Heart left ventricle (tissue), 13 donors: ENCODE data around the gene PCDH15.

Source experiments
- POLR2A ChIP-seq, 2 donors: fragments of 450-650 bp; IDR thresholded peaks; one replicate each; pipeline ENCODE4 v1.6.1; 2017; ENCODE audit warnings: antibody characterized with exemption in 2 of 2, mild to moderate bottlenecking in 2 of 2, moderate library complexity in 2 of 2
- TF ChIP-seq, protein P1 (sequence below), 12 donors: fragments of 200-600 bp; sonication (generic) in 4 of 12; IDR thresholded peaks; one replicate each; pipeline versions ENCODE4 v1.5.0 to v1.8.0; 2018 to 2022; ENCODE audit warnings: antibody characterized with exemption in 12 of 12, mild to moderate bottlenecking in 5 of 12
- donor health status: ischemic (EF 13 %, LVEDD 7.1; RV severe dilation, severe dysfunction).
- donor health status: DM: no; HTN: yes; CAD: no.
- donor health status: DM: no; HTN: no; CAD: no.
- donor health status: ischemic (EF 25% LVEDD 6.9; RV normal size, moderate dysfunction).
- donor health status: ischemic (EF 25% LVEDD 5.7; RV mildly dilated, moderate dysfunction).
- donor health status: ischemic (EF 35%, LVEDD 5.7; RV mildly dilated, moderate dysfunction).
- donor health status: nonischemic (EF 11% LVEDD 7.7; RV severe dilation, severe dysfunction).
- donor health status: DM: yes; HTN: yes; CAD: no.
- donor health status: PGD.
- donor health status: ischemic (EF 29% LVEDD 5.4; RV normal size, mild dysfunction).
- donor health status: nonischemic (EF 23%, LVEDD 6.1; RV moderate dilation, normal function).

DNA sequence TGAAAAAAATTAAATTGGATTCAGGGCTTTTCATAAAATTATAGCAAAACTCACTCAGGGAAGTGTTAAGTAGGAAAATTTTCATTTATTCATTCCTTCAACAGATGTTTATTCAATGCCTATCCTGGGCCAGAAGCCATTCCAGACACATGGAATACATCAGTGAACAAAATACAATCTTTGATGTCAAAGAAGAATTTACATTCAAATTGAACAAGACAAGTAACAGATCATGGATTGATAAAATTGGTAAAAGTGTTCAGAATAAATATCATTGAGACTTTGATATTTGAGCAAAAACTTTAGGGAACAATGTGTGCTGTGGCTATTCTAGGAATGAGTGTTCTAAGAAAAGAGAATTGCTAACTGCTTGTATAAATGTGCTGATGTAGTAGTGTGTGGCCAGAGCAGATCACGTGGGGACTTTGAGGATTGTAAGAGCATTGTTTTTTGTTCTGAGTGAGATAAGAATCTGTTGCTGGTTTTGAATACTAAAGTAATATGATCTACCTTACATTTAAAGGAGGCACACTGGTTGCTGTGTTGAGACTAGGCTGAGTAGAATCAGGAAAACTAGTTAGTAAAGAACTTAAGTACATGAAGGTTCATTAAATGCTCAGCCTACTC is 957.2 kb downstream of the PCDH15 start:
- TF ChIP-seq, protein P1, sequence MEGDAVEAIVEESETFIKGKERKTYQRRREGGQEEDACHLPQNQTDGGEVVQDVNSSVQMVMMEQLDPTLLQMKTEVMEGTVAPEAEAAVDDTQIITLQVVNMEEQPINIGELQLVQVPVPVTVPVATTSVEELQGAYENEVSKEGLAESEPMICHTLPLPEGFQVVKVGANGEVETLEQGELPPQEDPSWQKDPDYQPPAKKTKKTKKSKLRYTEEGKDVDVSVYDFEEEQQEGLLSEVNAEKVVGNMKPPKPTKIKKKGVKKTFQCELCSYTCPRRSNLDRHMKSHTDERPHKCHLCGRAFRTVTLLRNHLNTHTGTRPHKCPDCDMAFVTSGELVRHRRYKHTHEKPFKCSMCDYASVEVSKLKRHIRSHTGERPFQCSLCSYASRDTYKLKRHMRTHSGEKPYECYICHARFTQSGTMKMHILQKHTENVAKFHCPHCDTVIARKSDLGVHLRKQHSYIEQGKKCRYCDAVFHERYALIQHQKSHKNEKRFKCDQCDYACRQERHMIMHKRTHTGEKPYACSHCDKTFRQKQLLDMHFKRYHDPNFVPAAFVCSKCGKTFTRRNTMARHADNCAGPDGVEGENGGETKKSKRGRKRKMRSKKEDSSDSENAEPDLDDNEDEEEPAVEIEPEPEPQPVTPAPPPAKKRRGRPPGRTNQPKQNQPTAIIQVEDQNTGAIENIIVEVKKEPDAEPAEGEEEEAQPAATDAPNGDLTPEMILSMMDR (IDR thresholded peaks at IDR 0.05) = no peak
- TF ChIP-seq POLR2A (IDR thresholded peaks at IDR 0.05) = no peak
